BE2C (cell line): ENCODE data around the gene SIAH2.

Source experiments
- DNase-seq: peaks from one replicate; pipeline ENCODE4 v3.0.0-alpha.2; 2020
- H3K27me3 ChIP-seq: fragments of 250-450 bp; sonication (Bioruptor Pico); 2 replicates; pipeline ENCODE4 v1.5.1; 2020; ENCODE audit warnings: mild to moderate bottlenecking
- H3K36me3 ChIP-seq: fragments of 250-450 bp; sonication (Bioruptor Pico); 2 replicates; pipeline ENCODE4 v1.5.1; 2020; ENCODE audit warnings: mild to moderate bottlenecking
- H3K4me1 ChIP-seq: fragments of 250-450 bp; sonication (Bioruptor Pico); 2 replicates; pipeline ENCODE4 v1.5.1; 2020
- H3K4me3 ChIP-seq: 2 replicates; pipeline ENCODE4 v1.5.1; 2011; ENCODE audit warnings: low read depth, low read length
- H3K9me3 ChIP-seq: fragments of 250-450 bp; sonication (Bioruptor Pico); 2 replicates; pipeline ENCODE4 v1.5.1; 2020
- TF ChIP-seq, protein P1 (sequence below): IDR thresholded peaks from 2 replicates; pipeline ENCODE4 v1.5.1; 2012; ENCODE audit warnings: mild to moderate bottlenecking, low read depth, low read length

Gene SIAH2

DNA sequence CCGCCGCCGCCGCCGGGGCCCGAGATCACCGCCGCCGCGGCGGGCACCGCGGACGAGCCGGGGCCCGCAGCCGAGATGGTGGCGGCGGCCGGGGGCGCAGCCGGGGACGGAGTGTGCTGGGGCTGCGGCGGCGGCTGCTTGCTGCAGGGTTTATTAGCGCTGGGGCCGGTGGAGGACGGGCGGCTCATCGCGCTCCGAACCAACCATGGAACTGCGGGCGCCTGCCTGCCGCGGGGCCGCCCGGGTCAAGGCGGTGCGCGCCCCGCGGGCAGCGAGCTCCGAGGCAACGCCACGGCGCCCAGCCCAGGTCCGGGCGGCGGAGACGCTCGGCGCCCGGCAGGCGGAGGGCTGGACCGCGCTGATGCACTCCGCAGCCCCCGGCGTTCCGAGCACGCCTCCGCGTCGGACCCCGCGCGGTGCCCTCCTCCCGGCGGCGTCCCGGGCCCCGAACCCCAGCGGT lies 277 bp downstream of the SIAH2 start:
- DNase-seq = no peak
- Histone ChIP-seq H3K9me3 (no peaks in the 10 kb centered on the region), H3K4me1 (peaks cover 2% of the 10 kb centered on the region; the same call in 1 of the 2 replicates), H3K36me3 (peaks cover 9% of the 10 kb centered on the region), H3K4me3 (peak overlapping the region; percentile 96), H3K27me3 (no peaks in the 10 kb centered on the region)
- TF ChIP-seq, protein P1, sequence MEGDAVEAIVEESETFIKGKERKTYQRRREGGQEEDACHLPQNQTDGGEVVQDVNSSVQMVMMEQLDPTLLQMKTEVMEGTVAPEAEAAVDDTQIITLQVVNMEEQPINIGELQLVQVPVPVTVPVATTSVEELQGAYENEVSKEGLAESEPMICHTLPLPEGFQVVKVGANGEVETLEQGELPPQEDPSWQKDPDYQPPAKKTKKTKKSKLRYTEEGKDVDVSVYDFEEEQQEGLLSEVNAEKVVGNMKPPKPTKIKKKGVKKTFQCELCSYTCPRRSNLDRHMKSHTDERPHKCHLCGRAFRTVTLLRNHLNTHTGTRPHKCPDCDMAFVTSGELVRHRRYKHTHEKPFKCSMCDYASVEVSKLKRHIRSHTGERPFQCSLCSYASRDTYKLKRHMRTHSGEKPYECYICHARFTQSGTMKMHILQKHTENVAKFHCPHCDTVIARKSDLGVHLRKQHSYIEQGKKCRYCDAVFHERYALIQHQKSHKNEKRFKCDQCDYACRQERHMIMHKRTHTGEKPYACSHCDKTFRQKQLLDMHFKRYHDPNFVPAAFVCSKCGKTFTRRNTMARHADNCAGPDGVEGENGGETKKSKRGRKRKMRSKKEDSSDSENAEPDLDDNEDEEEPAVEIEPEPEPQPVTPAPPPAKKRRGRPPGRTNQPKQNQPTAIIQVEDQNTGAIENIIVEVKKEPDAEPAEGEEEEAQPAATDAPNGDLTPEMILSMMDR = no peak

DNA sequence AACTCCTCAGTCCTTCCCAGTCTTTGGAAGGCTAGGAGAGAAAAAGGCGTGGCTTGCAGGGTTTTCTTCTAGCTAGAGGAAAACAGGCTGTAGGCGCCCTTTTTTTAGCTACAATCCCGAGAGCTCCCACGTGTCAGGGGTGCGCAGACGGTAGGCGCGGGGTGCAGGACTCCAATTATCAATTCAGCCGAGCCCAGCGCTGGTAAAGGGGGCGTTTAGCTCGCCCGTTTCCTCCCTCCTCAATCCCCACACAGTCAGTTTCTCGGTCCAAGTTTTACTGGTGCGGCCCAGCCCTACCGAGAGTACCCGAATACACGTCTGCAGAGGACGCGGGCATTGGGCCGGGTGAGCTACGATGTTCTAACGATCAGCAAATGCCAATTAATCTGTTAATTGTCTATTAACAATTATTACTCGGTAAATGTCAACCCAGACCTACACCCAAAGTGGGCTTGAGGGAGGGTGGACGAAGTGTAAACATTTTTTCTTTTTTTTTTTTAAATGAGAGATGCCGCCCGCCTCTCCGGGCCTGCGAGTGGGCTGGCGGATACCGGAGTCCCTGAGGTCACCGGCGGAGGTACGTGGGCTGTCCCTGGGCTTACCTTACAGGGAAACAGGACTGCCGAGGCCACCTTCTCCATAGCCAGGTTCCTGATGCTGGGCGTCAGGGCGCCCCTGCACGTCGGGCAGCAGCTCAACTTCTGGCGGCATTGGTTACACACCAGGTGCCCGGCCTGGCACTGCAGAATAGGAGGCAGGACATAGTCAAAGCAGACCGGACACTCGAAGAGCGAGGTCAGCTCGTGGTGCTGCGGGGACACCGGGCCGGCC lies 923 bp downstream of the SIAH2 start:
- H3K27me3 ChIP-seq = no peaks in the 10 kb centered on the region
- peak; percentile 53 for DNase-seq
- no peaks in the 10 kb centered on the region for H3K9me3 ChIP-seq
- peak overlapping the region; percentile 96 for H3K4me3 ChIP-seq
- TF ChIP-seq, protein P1 = no peak
- peaks cover 2% of the 10 kb centered on the region; the same call in 1 of the 2 replicates for H3K4me1 ChIP-seq
- H3K36me3 ChIP-seq = peaks cover 9% of the 10 kb centered on the region

- Histone ChIP-seq H3K36me3 (peaks cover 21% of the 10 kb centered on the region), H3K4me3 (peak overlapping the region; percentile 96), H3K27me3 (no peaks in the 10 kb centered on the region), H3K9me3 (no peaks in the 10 kb centered on the region), H3K4me1 (peaks cover 2% of the 10 kb centered on the region; the same call in 1 of the 2 replicates)
- DNase-seq = no peak
- TF ChIP-seq, protein P1 = no peak
Observed at GRCh38 chr3:150760431-150761200, 2.4 kb downstream of the SIAH2 start.

DNA sequence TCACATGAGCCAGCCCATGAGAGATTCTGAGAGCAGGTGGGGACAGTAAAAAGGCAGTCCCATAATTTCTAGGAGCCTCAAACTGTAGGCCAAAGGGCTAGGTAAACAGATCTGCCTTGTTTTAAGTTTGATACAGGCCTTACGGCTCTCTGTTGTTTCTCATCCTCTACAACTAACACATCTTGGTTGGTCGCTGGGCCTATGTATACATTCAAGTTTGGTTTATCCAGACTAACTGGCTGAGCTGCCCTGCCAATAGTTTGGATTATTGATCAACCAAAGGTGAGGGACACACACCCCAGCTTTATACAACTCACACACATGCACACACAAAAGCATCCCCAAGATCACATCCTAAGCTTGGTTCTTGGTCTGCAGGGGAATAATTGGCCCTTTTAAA lies 3.0 kb downstream of the SIAH2 start:
- H3K36me3 ChIP-seq = peaks cover 22% of the 10 kb centered on the region

GRCh38 chr3:150759319-150759718 lies 3.6 kb downstream of the SIAH2 start:
- H3K4me3 ChIP-seq = no peak overlapping the region

More for the DNA sequence above, 3.0 kb downstream of the SIAH2 start:
- DNase-seq = no peak
- H3K9me3 ChIP-seq = no peaks in the 10 kb centered on the region
- H3K4me1 ChIP-seq = peaks cover 2% of the 10 kb centered on the region; the same call in 1 of the 2 replicates
- TF ChIP-seq, protein P1 = no peak
- peak overlapping the region; percentile 96 for H3K4me3 ChIP-seq
- H3K27me3 ChIP-seq = no peaks in the 10 kb centered on the region

More at GRCh38 chr3:150759319-150759718, 3.6 kb downstream of the SIAH2 start:
- H3K9me3 ChIP-seq = no peaks in the 10 kb centered on the region
- TF ChIP-seq, protein P1 = no peak
- H3K36me3 ChIP-seq = peaks cover 22% of the 10 kb centered on the region
- DNase-seq = no peak
- H3K4me1 ChIP-seq = peaks cover 2% of the 10 kb centered on the region; the same call in 1 of the 2 replicates
- H3K27me3 ChIP-seq = no peaks in the 10 kb centered on the region
